ENCODE data around the gene LYSMD3. TPM values are rescaled to one million over a fixed set of nuclear protein-coding genes. Genes with fewer than 3 reads are reported as not detected.
A peak's percentile ranks its signal among the peaks of the same experiment; 100 is the strongest.

LYSMD3 gene
- total and polyA plus RNA-seq, 9 of the 15 experiments (the other 6 are each of a cell fraction or from before 2014, with no cell fraction given): 9.5 to 42.3 (median 20.7) TPM

DNA sequence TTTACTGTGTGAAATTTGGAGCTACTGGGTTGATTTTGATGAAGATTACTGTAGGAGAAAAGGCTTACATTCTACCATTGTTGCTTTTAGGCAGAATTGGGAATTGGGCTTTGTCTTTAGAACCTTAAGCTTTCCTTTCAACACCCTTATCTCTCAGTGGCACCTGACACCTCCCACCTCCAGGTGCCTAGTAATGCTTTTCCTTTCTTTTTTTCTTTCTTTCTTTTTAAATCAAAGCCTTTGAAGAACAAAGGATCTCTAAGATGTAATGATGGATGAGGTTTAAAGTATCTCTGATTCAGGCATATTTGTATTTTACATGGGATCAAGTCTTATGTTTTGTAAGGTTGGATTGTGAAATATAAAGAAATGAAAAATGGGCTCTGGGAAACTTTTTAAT lies 26.3 kb upstream of the LYSMD3 start (continued):
- TF ChIP-seq ERF (CRISPR knock-in tag; IDR thresholded peaks at IDR 0.05): no peak
- TF ChIP-seq MTA2 (IDR thresholded peaks at IDR 0.05; ENCODE audit: low read depth): 0 out of 2 replicates have a peak, but pooled peaks have one; percentile 21
- TF ChIP-seq, protein P1, sequence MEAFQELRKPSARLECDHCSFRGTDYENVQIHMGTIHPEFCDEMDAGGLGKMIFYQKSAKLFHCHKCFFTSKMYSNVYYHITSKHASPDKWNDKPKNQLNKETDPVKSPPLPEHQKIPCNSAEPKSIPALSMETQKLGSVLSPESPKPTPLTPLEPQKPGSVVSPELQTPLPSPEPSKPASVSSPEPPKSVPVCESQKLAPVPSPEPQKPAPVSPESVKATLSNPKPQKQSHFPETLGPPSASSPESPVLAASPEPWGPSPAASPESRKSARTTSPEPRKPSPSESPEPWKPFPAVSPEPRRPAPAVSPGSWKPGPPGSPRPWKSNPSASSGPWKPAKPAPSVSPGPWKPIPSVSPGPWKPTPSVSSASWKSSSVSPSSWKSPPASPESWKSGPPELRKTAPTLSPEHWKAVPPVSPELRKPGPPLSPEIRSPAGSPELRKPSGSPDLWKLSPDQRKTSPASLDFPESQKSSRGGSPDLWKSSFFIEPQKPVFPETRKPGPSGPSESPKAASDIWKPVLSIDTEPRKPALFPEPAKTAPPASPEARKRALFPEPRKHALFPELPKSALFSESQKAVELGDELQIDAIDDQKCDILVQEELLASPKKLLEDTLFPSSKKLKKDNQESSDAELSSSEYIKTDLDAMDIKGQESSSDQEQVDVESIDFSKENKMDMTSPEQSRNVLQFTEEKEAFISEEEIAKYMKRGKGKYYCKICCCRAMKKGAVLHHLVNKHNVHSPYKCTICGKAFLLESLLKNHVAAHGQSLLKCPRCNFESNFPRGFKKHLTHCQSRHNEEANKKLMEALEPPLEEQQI (IDR thresholded peaks at IDR 0.05): no peak
- TF ChIP-seq, protein P2, sequence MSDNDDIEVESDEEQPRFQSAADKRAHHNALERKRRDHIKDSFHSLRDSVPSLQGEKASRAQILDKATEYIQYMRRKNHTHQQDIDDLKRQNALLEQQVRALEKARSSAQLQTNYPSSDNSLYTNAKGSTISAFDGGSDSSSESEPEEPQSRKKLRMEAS (CRISPR knock-in tag; IDR thresholded peaks at IDR 0.05): no peak
- no peak for TF ChIP-seq SMAD4 (CRISPR knock-in tag; conservative IDR thresholded peaks at IDR 0.05)

DNA sequence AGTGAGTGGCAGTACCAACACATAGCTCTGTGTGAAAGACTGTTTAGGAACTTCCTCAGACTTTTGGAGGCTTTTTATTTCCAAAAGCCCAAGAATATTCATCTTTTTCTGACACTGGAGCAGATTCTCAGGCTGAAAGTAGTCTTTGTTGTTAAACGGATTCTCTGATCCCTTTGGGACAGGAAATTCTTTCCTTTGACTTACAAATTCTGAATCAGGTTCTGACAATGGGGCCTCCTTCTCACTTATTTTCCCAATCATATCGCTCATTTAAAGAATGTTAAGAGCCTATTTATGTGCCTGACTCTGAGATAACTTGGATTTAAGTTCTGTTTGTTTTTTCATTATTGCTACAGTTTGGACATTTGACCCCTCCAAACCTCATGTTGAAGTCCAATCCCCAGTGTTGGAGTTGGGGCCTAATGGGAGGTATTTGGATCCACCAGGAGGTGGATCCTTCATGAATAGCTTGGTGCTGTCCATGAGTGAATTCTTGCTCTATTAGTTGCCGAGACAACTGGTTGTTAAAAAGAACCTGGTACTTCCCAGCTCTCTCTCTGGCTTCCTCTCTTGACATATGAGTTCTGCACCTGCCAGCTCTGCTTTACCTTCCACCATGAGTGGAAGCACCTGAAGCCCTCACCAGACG lies 25.1 kb upstream of the LYSMD3 start:
- CTCF ChIA-PET (ENCODE audit: low intra/inter-chr PET ratio): no interaction called here
- in situ Hi-C loops (cut with MboI) (no loop called here), intact Hi-C loops (cut with micrococcal nuclease) (no loop called here)
- Histone ChIP-seq H3K9me1 (ENCODE audit: control insufficient read depth, insufficient read depth, low read length) (no peaks in the 10 kb centered on the region), H3K4me1 (replicated peaks in 1 of 2; ENCODE audit: control insufficient read depth in 2 of 2, insufficient read depth in 2 of 2, low read length in 2 of 2) (peaks cover 4 to 7% of the 10 kb centered on the region in 2 experiments; a peak in 4 of 5 replicates), H3K79me2 (ENCODE audit: control insufficient read depth, insufficient read depth, low read length) (peaks cover 7% of the 10 kb centered on the region), H3K4me2 (ENCODE audit: insufficient read depth, low read length) (no peak overlapping the region), H3K4me3 (no peak overlapping the region), H3K27me3 (ENCODE audit: control insufficient read depth in 2 of 2, insufficient read depth in 2 of 2, low read length in 2 of 2) (no peaks in the 10 kb centered on the region), H3K9ac (ENCODE audit: insufficient read depth in 1 of 2, low read depth in 2 of 2, low read length in 2 of 2) (no peak overlapping the region), H4K20me1 (replicated peaks; ENCODE audit: control insufficient read depth, insufficient read depth, low read length) (no peaks in the 10 kb centered on the region), H3K9me3 (replicated peaks; ENCODE audit: control insufficient read depth, insufficient read depth, low read depth, low read length) (no peaks in the 10 kb centered on the region), H3K36me3 (ENCODE audit: control insufficient read depth, insufficient read depth, low read length) (no peaks in the 10 kb centered on the region), H3K27ac (ENCODE audit: extremely low read depth, low read depth, low read length) (no peak overlapping the region), H2AFZ (ENCODE audit: low read depth, low read length) (no peak overlapping the region)
- WGBS (ENCODE audit: insufficient coverage, low coverage, missing lambda C conversion rate): 53% methylated on average over 4 of the region's 4 CpGs
- POLR2A ChIA-PET: no interaction called here
- BruUV-seq (replicated peaks): no TSS peak
- FAIRE-seq (no peak), ATAC-seq (no peak), DNase-seq (ENCODE audit: extremely low read depth in 1 of 4, low spot score in 3 of 4) (no peak)
- TF ChIP-seq, protein P3, sequence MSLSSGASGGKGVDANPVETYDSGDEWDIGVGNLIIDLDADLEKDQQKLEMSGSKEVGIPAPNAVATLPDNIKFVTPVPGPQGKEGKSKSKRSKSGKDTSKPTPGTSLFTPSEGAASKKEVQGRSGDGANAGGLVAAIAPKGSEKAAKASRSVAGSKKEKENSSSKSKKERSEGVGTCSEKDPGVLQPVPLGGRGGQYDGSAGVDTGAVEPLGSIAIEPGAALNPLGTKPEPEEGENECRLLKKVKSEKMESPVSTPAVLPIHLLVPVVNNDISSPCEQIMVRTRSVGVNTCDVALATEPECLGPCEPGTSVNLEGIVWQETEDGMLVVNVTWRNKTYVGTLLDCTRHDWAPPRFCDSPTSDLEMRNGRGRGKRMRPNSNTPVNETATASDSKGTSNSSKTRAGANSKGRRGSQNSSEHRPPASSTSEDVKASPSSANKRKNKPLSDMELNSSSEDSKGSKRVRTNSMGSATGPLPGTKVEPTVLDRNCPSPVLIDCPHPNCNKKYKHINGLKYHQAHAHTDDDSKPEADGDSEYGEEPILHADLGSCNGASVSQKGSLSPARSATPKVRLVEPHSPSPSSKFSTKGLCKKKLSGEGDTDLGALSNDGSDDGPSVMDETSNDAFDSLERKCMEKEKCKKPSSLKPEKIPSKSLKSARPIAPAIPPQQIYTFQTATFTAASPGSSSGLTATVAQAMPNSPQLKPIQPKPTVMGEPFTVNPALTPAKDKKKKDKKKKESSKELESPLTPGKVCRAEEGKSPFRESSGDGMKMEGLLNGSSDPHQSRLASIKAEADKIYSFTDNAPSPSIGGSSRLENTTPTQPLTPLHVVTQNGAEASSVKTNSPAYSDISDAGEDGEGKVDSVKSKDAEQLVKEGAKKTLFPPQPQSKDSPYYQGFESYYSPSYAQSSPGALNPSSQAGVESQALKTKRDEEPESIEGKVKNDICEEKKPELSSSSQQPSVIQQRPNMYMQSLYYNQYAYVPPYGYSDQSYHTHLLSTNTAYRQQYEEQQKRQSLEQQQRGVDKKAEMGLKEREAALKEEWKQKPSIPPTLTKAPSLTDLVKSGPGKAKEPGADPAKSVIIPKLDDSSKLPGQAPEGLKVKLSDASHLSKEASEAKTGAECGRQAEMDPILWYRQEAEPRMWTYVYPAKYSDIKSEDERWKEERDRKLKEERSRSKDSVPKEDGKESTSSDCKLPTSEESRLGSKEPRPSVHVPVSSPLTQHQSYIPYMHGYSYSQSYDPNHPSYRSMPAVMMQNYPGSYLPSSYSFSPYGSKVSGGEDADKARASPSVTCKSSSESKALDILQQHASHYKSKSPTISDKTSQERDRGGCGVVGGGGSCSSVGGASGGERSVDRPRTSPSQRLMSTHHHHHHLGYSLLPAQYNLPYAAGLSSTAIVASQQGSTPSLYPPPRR (CRISPR knock-in tag; IDR thresholded peaks at IDR 0.05; ENCODE audit: borderline replicate concordance): no peak
- TF ChIP-seq FOXM1 (IDR thresholded peaks at IDR 0.05; ENCODE audit: low read depth) (no peak), FOXM1 (CRISPR knock-in tag; IDR thresholded peaks at IDR 0.05; ENCODE audit: low read depth) (no peak), CC2D1A (IDR thresholded peaks at IDR 0.05) (no peak), ZNF778 (CRISPR knock-in tag; IDR thresholded peaks at IDR 0.05) (no peak)

All from K562 (cell line).